ENCODE measurements around the gene DCDC1. TPM values are rescaled to one million over a fixed set of nuclear protein-coding genes. Genes with fewer than 3 reads are reported as not detected.

Gene DCDC1
- 0.02 TPM for total RNA-seq (2013)
- polyA plus RNA-seq (under 1 TPM in 1 of 3 donors, not detected in 2; 0.03 TPM), polyA minus RNA-seq (not detected in 2 replicates), total RNA-seq (0.07 to 5.7 (median 0.46) reads per million in 11 experiments)

- peaks cover 13 to 29% (median 18%) of the 10 kb centered on the region in 3 donors for H3K27me3 Mint-ChIP-seq (ENCODE audit: low read depth in 3 of 3)
- peak within 1 kb of the TSS; percentile 98 for H2AFZ ChIP-seq (ENCODE audit: insufficient read depth, low read depth, low read length, poor library complexity, severe bottlenecking)
- peaks cover 12 to 32% of the 10 kb centered on the region in 2 donors for H3K27me3 ChIP-seq (ENCODE audit: control insufficient read depth in 2 of 2, insufficient read depth in 2 of 2, low read length in 2 of 2)
- H3K36me3 ChIP-seq (replicated peaks in 1 of 2; ENCODE audit: control insufficient read depth in 1 of 2, insufficient read depth in 2 of 2, low read length in 2 of 2), result no peaks in the 10 kb centered on the region
- H3K27ac Mint-ChIP-seq, result peak within 1 kb of the TSS; percentile 60 to 91 (median 88)
- H3K4me2 ChIP-seq (replicated peaks; ENCODE audit: extremely low read depth, low read length, poor library complexity, severe bottlenecking), result peak within 1 kb of the TSS; percentile 93
- H3K4me3 ChIP-seq (replicated peaks in 1 of 3; ENCODE audit: low read depth in 2 of 3, low read length in 3 of 3), result peak within 1 kb of the TSS; percentile 82 to 94 (median 89)
- peaks cover 12 to 16% of the 10 kb centered on the region in 2 donors for H3K4me1 ChIP-seq (ENCODE audit: control insufficient read depth in 1 of 2, insufficient read depth in 2 of 2, low read length in 2 of 2)
- peak within 1 kb of the TSS; percentile 48 to 74 for H3K27ac ChIP-seq (ENCODE audit: low read depth in 1 of 2, low read length in 2 of 2)
- under 1% methylated on average over 46 of the region's 53 CpGs for WGBS (ENCODE audit: insufficient coverage)
- peak; percentile 90 to 94 (median 90) for DNase-seq
- no peaks in the 10 kb centered on the region for H3K9me3 ChIP-seq (replicated peaks in 1 of 2; ENCODE audit: control insufficient read depth in 1 of 2, insufficient read depth in 1 of 2, low read length in 2 of 2)
- H3K9ac ChIP-seq (ENCODE audit: insufficient read depth, low read length, poor library complexity, severe bottlenecking), result peak within 1 kb of the TSS; percentile 72
- H3K36me3 Mint-ChIP-seq, result peaks cover 0 to 2% of the 10 kb centered on the region in 2 donors
- no peaks in the 10 kb centered on the region for H3K9me3 Mint-ChIP-seq
- no peaks in the 10 kb centered on the region for H4K20me1 ChIP-seq (ENCODE audit: insufficient read depth, low read length)
- H3K4me1 Mint-ChIP-seq, result peaks cover 22% of the 10 kb centered on the region
- H3K79me2 ChIP-seq (ENCODE audit: insufficient read depth, low read length), result no peaks in the 10 kb centered on the region
- no peak for TF ChIP-seq CTCF (IDR thresholded peaks at IDR 0.05)
- intact Hi-C loops (cut with micrococcal nuclease), result loop anchor here (10.0 kb wide), 2 partner anchors 135 to 145 kb away; partner anchors contain the start of genes ELP4 (in 1 of the 2) and IMMP1L (in 1 of the 2)
- peak within 1 kb of the TSS; percentile 87 to 98 for H3K4me3 Mint-ChIP-seq
These were observed at the start of gene DCDC1, which contains the start of gene DNAJC24 for GRCh38 chr11:31369348-31370329. Gene DCDC1 (minus strand): TSS chr11:31369739. CDS start chr11:31328280, 41,459 bp downstream. Gene DNAJC24 (plus strand): TSS chr11:31369860. CDS start chr11:31370749, 889 bp downstream.

GRCh38 chr11:31419138-31419537 lies 49.6 kb upstream of the DCDC1 start:
- H3K27me3 Mint-ChIP-seq (ENCODE audit: low read depth in 3 of 3), result no peaks in the 10 kb centered on the region
- H3K4me2 ChIP-seq (replicated peaks; ENCODE audit: extremely low read depth, low read length, poor library complexity, severe bottlenecking), result no peak overlapping the region
- no peak overlapping the region for H3K4me3 Mint-ChIP-seq
- H3K4me1 ChIP-seq (ENCODE audit: control insufficient read depth in 1 of 2, insufficient read depth in 2 of 2, low read length in 2 of 2), result no peaks in the 10 kb centered on the region
- 100% methylated on average over 2 of the region's 3 CpGs for WGBS (ENCODE audit: insufficient coverage)
- peaks cover 4 to 5% of the 10 kb centered on the region in 2 donors for H3K36me3 Mint-ChIP-seq
- TF ChIP-seq CTCF (IDR thresholded peaks at IDR 0.05), result no peak
- H3K36me3 ChIP-seq (replicated peaks in 1 of 2; ENCODE audit: control insufficient read depth in 1 of 2, insufficient read depth in 2 of 2, low read length in 2 of 2), result peaks cover 0 to 3% of the 10 kb centered on the region in 2 donors
- H3K27me3 ChIP-seq (ENCODE audit: control insufficient read depth in 2 of 2, insufficient read depth in 2 of 2, low read length in 2 of 2), result no peaks in the 10 kb centered on the region
- H3K9me3 Mint-ChIP-seq, result no peaks in the 10 kb centered on the region
- H3K9ac ChIP-seq (ENCODE audit: insufficient read depth, low read length, poor library complexity, severe bottlenecking), result no peak overlapping the region
- H3K27ac ChIP-seq (ENCODE audit: low read depth in 1 of 2, low read length in 2 of 2), result no peak overlapping the region
- no peak for DNase-seq
- intact Hi-C loops (cut with micrococcal nuclease), result no loop called here
- no peaks in the 10 kb centered on the region for H4K20me1 ChIP-seq (ENCODE audit: insufficient read depth, low read length)
- no peak overlapping the region for H2AFZ ChIP-seq (ENCODE audit: insufficient read depth, low read depth, low read length, poor library complexity, severe bottlenecking)
- H3K9me3 ChIP-seq (replicated peaks in 1 of 2; ENCODE audit: control insufficient read depth in 1 of 2, insufficient read depth in 1 of 2, low read length in 2 of 2), result no peaks in the 10 kb centered on the region
- no peaks in the 10 kb centered on the region for H3K79me2 ChIP-seq (ENCODE audit: insufficient read depth, low read length)
- no peak overlapping the region for H3K4me3 ChIP-seq (replicated peaks in 1 of 3; ENCODE audit: low read depth in 2 of 3, low read length in 3 of 3)
- no peaks in the 10 kb centered on the region for H3K4me1 Mint-ChIP-seq
- no peak overlapping the region for H3K27ac Mint-ChIP-seq

All from CD14-positive monocyte (primary cell).